Ishikawa (cell line): ENCODE results near the gene SPEM1.

Experiments used
- CEBPB ChIP-seq: IDR thresholded peaks from 2 replicates; pipeline ENCODE4 v1.6.1; 2012
- CREB1 ChIP-seq: IDR thresholded peaks from 2 replicates; pipeline ENCODE4 v1.6.1; 2012; ENCODE audit warnings: low read depth
- EGR1 ChIP-seq: IDR thresholded peaks from 2 replicates; pipeline ENCODE4 v1.6.1; 2012
- EP300 ChIP-seq: IDR thresholded peaks from 2 replicates; pipeline ENCODE4 v1.6.1; 2012; ENCODE audit warnings: borderline replicate concordance
- FOXM1 ChIP-seq: IDR thresholded peaks from 2 replicates; pipeline ENCODE4 v1.6.1; 2012; ENCODE audit warnings: low read depth, borderline replicate concordance
- NFIC ChIP-seq: IDR thresholded peaks from 2 replicates; pipeline ENCODE4 v1.6.1; 2012
- RAD21 ChIP-seq: IDR thresholded peaks from 2 replicates; pipeline ENCODE4 v1.6.1; 2012; ENCODE audit warnings: low read depth
- TAF1 ChIP-seq: IDR thresholded peaks from 2 replicates; pipeline ENCODE4 v1.6.1; 2012; ENCODE audit warnings: low read depth, mild to moderate bottlenecking
- TCF12 ChIP-seq: IDR thresholded peaks from 2 replicates; pipeline ENCODE4 v1.6.1; 2012; ENCODE audit warnings: low read depth
- TEAD4 ChIP-seq: IDR thresholded peaks from 2 replicates; pipeline ENCODE4 v1.6.1; 2012
- YY1 ChIP-seq: IDR thresholded peaks from 2 replicates; pipeline ENCODE4 v1.6.1; 2012; ENCODE audit warnings: low read depth
- ZBTB7A ChIP-seq: IDR thresholded peaks from 2 replicates; pipeline ENCODE4 v1.6.1; 2012; ENCODE audit warnings: low read depth
- TF ChIP-seq, protein P1 (sequence below): IDR thresholded peaks from 2 replicates; pipeline ENCODE4 v1.6.1; 2012; ENCODE audit warnings: low read depth, mild to moderate bottlenecking
- TF ChIP-seq, protein P2 (sequence below): IDR thresholded peaks from 2 replicates; pipeline ENCODE4 v1.6.1; 2012
- TF ChIP-seq, protein P3 (sequence below): IDR thresholded peaks from 2 replicates; pipeline ENCODE4 v1.6.1; 2012

SPEM1 gene

DNA sequence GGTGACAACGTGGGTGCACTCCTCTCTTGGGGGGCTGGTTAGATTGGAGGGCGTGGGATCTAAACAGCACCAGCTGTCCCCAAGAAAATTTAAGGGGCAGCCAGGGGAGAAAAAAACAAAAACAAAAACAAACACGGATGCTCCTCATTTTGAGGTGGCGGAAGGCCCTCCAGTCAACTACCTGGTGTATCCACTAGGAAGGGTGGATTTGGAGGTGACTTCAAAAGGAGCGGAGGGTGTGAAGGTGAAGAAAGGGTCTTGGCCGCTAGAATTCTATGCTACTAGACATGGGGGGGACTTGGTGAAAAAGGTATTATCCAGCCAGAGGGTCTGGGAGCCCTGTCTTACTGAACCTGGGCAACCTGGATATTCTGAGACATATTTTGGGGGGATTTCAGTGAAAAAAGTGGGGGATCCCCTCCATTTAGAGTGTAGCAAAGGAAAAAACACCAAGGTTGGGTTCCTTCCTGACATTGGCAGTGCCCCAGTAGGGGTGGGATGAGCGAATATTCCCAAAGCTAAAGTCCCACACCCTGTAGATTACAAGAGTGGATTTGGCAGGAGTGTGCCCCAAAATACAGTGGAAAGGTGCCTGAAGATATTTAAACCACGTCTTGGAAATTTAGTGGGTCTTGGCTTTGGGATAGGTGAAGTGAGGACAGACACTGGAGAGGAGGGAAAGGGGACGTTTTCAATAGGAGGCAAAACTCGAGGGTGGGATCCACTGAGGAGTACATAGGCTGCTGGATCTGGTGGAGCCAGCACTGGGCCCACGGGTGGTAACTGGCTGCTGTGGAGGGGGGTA is 18.7 kb downstream of the SPEM1 start:
- no peak for TF ChIP-seq CEBPB
- no peak for TF ChIP-seq CREB1
- no peak for TF ChIP-seq ZBTB7A
- no peak for TF ChIP-seq RAD21
- no peak for TF ChIP-seq EGR1
- no peak for TF ChIP-seq EP300
- TF ChIP-seq FOXM1: no peak
- TF ChIP-seq, protein P1, sequence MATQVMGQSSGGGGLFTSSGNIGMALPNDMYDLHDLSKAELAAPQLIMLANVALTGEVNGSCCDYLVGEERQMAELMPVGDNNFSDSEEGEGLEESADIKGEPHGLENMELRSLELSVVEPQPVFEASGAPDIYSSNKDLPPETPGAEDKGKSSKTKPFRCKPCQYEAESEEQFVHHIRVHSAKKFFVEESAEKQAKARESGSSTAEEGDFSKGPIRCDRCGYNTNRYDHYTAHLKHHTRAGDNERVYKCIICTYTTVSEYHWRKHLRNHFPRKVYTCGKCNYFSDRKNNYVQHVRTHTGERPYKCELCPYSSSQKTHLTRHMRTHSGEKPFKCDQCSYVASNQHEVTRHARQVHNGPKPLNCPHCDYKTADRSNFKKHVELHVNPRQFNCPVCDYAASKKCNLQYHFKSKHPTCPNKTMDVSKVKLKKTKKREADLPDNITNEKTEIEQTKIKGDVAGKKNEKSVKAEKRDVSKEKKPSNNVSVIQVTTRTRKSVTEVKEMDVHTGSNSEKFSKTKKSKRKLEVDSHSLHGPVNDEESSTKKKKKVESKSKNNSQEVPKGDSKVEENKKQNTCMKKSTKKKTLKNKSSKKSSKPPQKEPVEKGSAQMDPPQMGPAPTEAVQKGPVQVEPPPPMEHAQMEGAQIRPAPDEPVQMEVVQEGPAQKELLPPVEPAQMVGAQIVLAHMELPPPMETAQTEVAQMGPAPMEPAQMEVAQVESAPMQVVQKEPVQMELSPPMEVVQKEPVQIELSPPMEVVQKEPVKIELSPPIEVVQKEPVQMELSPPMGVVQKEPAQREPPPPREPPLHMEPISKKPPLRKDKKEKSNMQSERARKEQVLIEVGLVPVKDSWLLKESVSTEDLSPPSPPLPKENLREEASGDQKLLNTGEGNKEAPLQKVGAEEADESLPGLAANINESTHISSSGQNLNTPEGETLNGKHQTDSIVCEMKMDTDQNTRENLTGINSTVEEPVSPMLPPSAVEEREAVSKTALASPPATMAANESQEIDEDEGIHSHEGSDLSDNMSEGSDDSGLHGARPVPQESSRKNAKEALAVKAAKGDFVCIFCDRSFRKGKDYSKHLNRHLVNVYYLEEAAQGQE: no peak
- TF ChIP-seq TAF1: no peak
- TF ChIP-seq, protein P2, sequence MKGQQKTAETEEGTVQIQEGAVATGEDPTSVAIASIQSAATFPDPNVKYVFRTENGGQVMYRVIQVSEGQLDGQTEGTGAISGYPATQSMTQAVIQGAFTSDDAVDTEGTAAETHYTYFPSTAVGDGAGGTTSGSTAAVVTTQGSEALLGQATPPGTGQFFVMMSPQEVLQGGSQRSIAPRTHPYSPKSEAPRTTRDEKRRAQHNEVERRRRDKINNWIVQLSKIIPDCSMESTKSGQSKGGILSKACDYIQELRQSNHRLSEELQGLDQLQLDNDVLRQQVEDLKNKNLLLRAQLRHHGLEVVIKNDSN: no peak
- TF ChIP-seq NFIC: no peak
- TF ChIP-seq, protein P3, sequence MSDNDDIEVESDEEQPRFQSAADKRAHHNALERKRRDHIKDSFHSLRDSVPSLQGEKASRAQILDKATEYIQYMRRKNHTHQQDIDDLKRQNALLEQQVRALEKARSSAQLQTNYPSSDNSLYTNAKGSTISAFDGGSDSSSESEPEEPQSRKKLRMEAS: no peak
- TF ChIP-seq YY1: no peak
- no peak for TF ChIP-seq TEAD4
- no peak for TF ChIP-seq TCF12

DNA sequence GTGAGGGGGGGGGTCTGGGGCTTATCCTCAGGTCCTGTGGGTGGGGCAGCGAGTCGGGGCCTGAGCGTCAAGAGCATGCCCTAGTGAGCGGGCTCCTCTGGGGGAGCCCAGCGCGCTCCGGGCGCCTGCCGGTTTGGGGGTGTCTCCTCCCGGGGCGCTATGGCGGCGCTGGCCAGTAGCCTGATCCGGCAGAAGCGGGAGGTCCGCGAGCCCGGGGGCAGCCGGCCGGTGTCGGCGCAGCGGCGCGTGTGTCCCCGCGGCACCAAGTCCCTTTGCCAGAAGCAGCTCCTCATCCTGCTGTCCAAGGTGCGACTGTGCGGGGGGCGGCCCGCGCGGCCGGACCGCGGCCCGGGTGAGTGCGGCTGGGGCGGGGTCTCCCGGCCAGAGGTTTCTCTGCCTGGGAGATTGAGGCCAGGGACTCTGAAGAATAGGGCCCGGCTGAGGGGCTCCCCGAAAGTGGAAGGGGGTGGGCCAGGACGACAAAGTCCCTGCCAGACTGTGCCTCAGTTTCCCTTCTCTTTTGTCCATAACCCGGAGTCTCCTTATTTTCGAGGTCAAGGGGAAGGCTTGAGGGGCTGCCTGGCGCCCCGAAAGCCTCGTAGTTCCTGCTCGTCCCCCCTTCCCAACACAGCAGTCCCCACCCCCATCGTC is 19.5 kb downstream of the SPEM1 start, which contains the start of gene FGF11:
Gene FGF11, plus strand, starts transcription at position 51 of the 651 bp plus-strand sequence. Its CDS starts 109 bp downstream, at position 160.
- no peak; the same call in 1 of the 2 replicates for TF ChIP-seq NFIC
- no peak for TF ChIP-seq YY1
- no peak for TF ChIP-seq TAF1
- TF ChIP-seq RAD21: no peak
- TF ChIP-seq ZBTB7A: peak; percentile 67
- TF ChIP-seq EGR1: 0 out of 2 replicates have a peak, but pooled peaks have one; percentile 12
- TF ChIP-seq, protein P3: no peak
- no peak for TF ChIP-seq FOXM1
- no peak for TF ChIP-seq TEAD4
- no peak for TF ChIP-seq EP300
- no peak for TF ChIP-seq CREB1
- TF ChIP-seq, protein P1: peak; percentile 34; the same call in 1 of the 2 replicates
- TF ChIP-seq, protein P2: no peak
- no peak for TF ChIP-seq CEBPB
- no peak for TF ChIP-seq TCF12

DNA sequence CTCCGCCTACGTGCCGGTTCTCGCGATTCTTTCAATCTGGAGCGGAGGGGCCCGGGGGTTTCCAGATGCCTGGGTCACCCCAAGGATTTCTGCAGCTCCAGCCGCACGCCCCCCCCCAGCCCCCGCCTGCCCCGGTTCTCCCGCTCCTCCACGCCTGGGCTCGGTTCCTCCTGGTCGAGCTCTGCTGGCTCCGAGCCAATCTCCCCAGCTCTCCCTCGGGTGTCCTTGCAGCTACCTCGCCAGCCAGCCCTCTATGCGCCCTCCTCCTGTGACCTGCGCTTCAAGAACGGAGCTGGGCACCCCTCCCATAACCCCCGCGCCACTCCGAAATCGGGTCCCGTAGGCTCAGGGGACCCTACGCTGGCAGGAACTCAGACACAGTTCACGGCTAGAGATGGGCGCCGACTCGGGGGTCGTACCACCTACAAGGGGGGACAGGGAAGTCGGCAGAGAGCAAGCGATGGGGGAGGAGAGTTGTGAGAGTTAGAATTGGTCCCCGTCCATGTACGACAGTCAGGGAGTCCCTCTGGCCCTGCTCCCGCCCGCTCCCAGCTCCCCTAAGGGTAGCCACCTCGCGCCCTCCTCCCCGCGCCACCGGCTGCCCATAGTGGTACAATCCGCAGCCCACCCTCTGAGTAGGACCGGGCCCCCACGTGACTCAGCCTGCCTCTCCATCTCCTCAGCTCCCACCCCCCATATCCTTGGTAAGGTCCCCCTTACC is 20.1 kb downstream of the SPEM1 start:
- TF ChIP-seq NFIC: peak; percentile 82
- TF ChIP-seq, protein P2: peak; percentile 17; the same call in 1 of the 2 replicates
- TF ChIP-seq TCF12: no peak

DNA sequence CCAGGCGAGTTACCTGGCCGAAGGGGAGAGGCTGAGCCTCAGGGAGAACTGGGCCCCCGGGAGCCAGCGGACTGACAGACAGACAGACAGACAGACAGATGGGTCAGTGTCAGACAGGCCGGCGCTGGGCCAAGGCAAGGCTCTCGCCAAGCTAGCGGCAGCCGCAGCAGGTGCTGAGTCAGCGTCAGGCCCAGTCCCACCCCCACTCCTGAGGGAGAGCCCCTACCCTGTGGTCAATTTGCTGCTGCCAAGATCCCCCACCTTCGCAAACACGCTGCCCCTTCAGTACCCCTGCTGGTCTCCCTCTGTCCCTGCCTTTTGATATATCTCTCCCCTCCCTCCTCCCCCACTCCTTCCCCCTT is 20.7 kb downstream of the SPEM1 start:
- TF ChIP-seq ZBTB7A: no peak
- no peak for TF ChIP-seq EP300
- no peak for TF ChIP-seq YY1
- TF ChIP-seq FOXM1: no peak

DNA sequence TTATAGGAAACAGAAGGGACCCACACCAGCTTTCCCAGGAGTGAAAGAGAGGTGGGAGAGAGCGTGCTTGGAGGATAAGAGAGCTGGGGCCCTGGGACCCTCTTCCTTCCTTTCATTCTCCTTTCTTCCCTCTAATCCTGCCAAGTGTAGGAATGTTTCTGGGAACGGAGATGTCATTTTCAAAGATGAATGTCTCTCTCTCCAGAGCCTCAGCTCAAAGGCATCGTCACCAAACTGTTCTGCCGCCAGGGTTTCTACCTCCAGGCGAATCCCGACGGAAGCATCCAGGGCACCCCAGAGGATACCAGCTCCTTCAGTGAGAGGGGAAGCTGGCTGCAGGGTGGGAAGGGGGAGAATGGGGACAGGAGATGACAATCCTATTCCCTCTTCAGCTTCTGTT is 21.1 kb downstream of the SPEM1 start:
- TF ChIP-seq ZBTB7A (no peak), TAF1 (no peak), EGR1 (no peak), TCF12 (no peak), RAD21 (no peak), EP300 (no peak), TEAD4 (no peak), YY1 (no peak), CREB1 (no peak)
- TF ChIP-seq, protein P2: no peak
